AG09319 (cell line): ENCODE measurements around the gene ANKEF1.
A peak's percentile ranks its signal among the peaks of the same experiment; 100 is the strongest.

Source experiments
- DNase-seq: peaks from one replicate; pipeline ENCODE4 v3.0.0-alpha.2; 2010; ENCODE audit warnings: low read depth; ENCODE audit errors: extremely low read depth
- CTCF ChIP-seq: IDR thresholded peaks from 2 replicates; pipeline ENCODE4 v1.5.1; 2011; ENCODE audit warnings: low read depth, mild to moderate bottlenecking, inconsistent platforms, low read length, moderate library complexity

ANKEF1 gene

GRCh38 chr20:10075606-10076005 is 40.8 kb downstream of the ANKEF1 start:
- no peak for TF ChIP-seq CTCF
- no peak for DNase-seq

GRCh38 chr20:10076126-10077080 is 41.6 kb downstream of the ANKEF1 start:
- no peak for TF ChIP-seq CTCF
- no peak for DNase-seq

GRCh38 chr20:10077081-10077471 is 42.3 kb downstream of the ANKEF1 start:
- peak; percentile 7 for TF ChIP-seq CTCF
- DNase-seq: no peak

- no peak for DNase-seq
- TF ChIP-seq CTCF: no peak
Observed at GRCh38 chr20:10077886-10078285, 43.1 kb downstream of the ANKEF1 start.

GRCh38 chr20:10078403-10078802 is 43.6 kb downstream of the ANKEF1 start:
- TF ChIP-seq CTCF: no peak
- DNase-seq: no peak

- no peak for TF ChIP-seq CTCF
Observed at GRCh38 chr20:10079964-10080363, 45.2 kb downstream of the ANKEF1 start.

GRCh38 chr20:10080574-10080973 is 45.8 kb downstream of the ANKEF1 start:
- DNase-seq: no peak
- no peak for TF ChIP-seq CTCF

More at GRCh38 chr20:10079964-10080363, 45.2 kb downstream of the ANKEF1 start:
- DNase-seq: peak; percentile 89
